Sigmoid colon (tissue), 4 donors: ENCODE measurements around the gene LGMN.

Experiments
- CTCF ChIP-seq, 4 experiments: fragments of 450-650 bp in 3 of 4; fragments of 200-600 bp in 1 of 4; IDR thresholded peaks; one replicate each; pipeline ENCODE4 v1.5.1; 2016 to 2019; ENCODE audit warnings: antibody characterized with exemption in 4 of 4, mild to moderate bottlenecking in 3 of 4, moderate library complexity in 2 of 4
- EP300 ChIP-seq, 4 donors: sonication (generic); formaldehyde crosslinking; IDR thresholded peaks; one replicate each; pipeline ENCODE4 v1.6.1; 2017; ENCODE audit warnings: antibody characterized with exemption in 4 of 4
- POLR2A ChIP-seq, 2 donors: fragments of 450-650 bp; IDR thresholded peaks; one replicate each; pipeline ENCODE4 v1.6.1; 2016; ENCODE audit warnings: antibody characterized with exemption in 2 of 2, mild to moderate bottlenecking in 2 of 2, moderate library complexity in 2 of 2
- POLR2AphosphoS5 ChIP-seq, 4 donors: sonication (generic); formaldehyde crosslinking; IDR thresholded peaks; one replicate each; pipeline ENCODE4 v1.6.1; 2017; ENCODE audit warnings: antibody characterized with exemption in 4 of 4

GRCh38 chr14:92792885-92793284, 44.5 kb upstream of the LGMN start:
- TF ChIP-seq CTCF (IDR thresholded peaks at IDR 0.05) (no peak), POLR2AphosphoS5 (IDR thresholded peaks at IDR 0.05) (no peak), POLR2A (IDR thresholded peaks at IDR 0.05) (no peak), EP300 (IDR thresholded peaks at IDR 0.05) (no peak)
